ENCODE results near the gene ZNF217.
"Not testable (repeated sequence)": the region's sequence is repeated elsewhere in the genome, so short reads cannot be mapped to it uniquely, and the experiment has no call there.

ZNF217 gene

DNA sequence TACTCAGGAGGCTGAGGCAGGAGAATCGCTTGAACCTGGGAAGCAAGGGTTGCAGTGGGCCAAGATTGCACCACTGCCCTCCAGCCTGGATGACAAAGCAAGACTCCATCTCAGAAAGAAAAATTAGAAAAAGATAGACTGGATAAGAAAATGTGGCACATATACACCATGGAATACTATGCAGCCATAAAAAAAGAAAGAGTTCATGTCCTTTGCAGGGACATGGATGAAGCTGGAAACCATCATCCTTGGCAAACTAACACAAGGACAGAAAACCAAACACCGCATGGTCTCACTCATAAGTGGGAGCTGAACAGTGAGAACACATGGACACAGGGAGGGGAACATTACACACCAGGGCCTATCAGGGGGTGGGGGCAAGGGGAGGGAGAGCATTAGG is 70.0 kb downstream of the ZNF217 start:
- not testable (repeated sequence) for DNase-seq

DNA sequence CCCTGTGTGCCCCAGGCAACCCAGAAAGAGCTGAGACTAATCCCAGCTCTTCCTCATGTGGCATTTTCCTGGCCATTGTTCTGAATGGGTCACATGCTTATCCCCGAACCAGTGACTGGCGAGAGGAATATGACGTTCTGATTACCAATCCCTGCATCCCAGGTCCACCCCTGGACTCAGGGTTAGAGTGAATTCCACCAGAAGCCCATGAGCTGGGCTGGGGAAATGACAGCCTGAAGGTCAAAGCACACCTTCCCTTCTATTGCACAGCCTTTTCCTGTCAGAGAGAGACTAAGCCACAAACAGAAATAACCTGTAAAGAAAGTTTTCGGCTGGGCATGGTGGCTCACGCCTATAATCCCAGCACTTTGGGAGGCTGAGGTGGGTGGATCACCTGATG is 70.9 kb downstream of the ZNF217 start:
- DNase-seq: no peak

DNA sequence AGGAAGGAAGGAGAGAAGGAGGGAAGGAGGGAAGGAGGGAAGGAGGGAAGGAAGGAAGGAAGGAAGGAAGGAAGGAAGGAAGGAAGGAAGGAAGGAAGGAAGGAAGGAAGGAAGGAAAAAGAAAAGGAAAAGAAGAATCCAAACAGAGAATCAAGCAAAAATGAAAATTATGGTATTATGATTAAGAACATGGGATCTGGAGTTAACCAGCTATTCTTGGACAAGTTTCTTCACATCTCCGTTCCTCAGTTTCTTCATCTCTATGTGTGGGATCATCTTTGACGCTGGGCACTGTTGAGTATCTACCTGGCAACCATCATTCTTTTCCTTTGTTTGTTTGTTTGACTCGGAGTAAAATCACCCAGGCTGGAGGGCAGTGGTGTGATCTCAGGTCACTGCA is 71.6 kb downstream of the ZNF217 start:
- no peak for DNase-seq

- DNase-seq: not testable (repeated sequence)
These were observed 72.2 kb downstream of the ZNF217 start for GRCh38 chr20:53521421-53521820.

DNA sequence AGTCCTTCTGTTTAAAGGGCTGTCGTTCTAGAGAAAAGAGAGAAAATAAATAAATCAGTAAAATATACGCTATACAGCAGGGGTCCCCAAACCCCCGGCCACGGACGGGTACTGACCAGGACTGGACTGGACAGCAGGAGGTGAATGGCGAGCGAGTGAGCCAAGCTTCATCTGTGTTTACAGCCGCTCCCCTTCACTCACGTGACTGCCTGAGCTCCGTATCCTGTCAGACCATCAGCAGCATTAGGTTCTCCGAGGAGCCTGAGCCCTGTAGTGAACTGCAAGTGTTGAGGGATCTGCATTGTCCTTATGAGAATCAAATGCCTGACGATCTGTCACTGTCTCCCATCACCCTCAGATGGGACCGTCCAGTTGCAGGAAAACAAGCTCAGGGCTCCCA is 76.5 kb downstream of the ZNF217 start:
- no peak for DNase-seq

Data from hematopoietic multipotent progenitor cell treated with erythropoietin and hydrocortisone succinate and interleukin-3 and kit ligand, for 4 days (in vitro differentiated cells).